ENCODE data around the gene NLGN1. TPM values are rescaled to one million over a fixed set of nuclear protein-coding genes. Genes with fewer than 3 reads are reported as not detected.

Gene NLGN1
- total and polyA plus RNA-seq, 2 of the 13 experiments (the other 11 are each of a cell fraction or from before 2014, with no cell fraction given), result not detected

DNA sequence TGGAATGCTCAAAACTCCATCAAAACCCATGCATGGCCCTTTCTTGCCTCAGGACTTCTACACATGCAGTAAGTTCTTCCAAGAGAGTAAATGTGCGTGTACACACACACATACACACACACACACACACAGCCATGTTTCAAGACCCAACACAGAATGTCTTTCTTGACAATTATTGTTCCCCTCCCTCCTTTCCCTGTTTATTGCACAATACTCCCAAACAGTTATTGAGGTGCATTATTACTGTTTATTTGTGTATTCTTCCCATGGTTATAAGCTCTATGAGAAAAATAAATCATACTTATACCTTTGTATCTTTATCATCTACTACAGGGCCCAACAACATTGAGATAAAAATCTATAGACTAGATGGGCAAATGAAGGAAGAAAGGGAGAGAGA, 937.8 kb downstream of the NLGN1 start:
- in situ Hi-C loops (cut with HindIII; ENCODE audit: extremely low pct_ligation_motif_present, low pct_unique_long_range_greater_than_20kb) (no loop called here), intact Hi-C loops (cut with micrococcal nuclease; ENCODE audit: unreplicated experiment) (no loop called here)
- CTCF ChIA-PET (ENCODE audit: low intra/inter-chr PET ratio, low total read pairs), result no interaction called here
- H4K20me1 ChIP-seq (ENCODE audit: insufficient read depth, low read length), result no peaks in the 10 kb centered on the region
- H3K27me3 ChIP-seq (ENCODE audit: control insufficient read depth in 1 of 2, insufficient read depth in 2 of 2, low read length in 2 of 2), result no peaks in the 10 kb centered on the region
- DNase-seq (ENCODE audit: low spot score) (no peak), FAIRE-seq (no peak), ATAC-seq (no peak)
- H3K9me3 ChIP-seq (ENCODE audit: low read length), result no peaks in the 10 kb centered on the region; the same call in 1 of the 2 replicates
- no peak overlapping the region for H3K9ac ChIP-seq (ENCODE audit: insufficient read depth, low read depth, low read length)
- peak; percentile 61; the same call in 1 of the 2 replicates for TF ChIP-seq CEBPB (IDR thresholded peaks at IDR 0.05; ENCODE audit: borderline replicate concordance, low read depth, low read length)
- TF ChIP-seq, protein P1, sequence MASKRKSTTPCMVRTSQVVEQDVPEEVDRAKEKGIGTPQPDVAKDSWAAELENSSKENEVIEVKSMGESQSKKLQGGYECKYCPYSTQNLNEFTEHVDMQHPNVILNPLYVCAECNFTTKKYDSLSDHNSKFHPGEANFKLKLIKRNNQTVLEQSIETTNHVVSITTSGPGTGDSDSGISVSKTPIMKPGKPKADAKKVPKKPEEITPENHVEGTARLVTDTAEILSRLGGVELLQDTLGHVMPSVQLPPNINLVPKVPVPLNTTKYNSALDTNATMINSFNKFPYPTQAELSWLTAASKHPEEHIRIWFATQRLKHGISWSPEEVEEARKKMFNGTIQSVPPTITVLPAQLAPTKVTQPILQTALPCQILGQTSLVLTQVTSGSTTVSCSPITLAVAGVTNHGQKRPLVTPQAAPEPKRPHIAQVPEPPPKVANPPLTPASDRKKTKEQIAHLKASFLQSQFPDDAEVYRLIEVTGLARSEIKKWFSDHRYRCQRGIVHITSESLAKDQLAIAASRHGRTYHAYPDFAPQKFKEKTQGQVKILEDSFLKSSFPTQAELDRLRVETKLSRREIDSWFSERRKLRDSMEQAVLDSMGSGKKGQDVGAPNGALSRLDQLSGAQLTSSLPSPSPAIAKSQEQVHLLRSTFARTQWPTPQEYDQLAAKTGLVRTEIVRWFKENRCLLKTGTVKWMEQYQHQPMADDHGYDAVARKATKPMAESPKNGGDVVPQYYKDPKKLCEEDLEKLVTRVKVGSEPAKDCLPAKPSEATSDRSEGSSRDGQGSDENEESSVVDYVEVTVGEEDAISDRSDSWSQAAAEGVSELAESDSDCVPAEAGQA (IDR thresholded peaks at IDR 0.05; ENCODE audit: low read depth), result no peak
- TF ChIP-seq, protein P1 (CRISPR knock-in tag; IDR thresholded peaks at IDR 0.05; ENCODE audit: borderline replicate concordance), result no peak
- 0% methylated on average over 1 of the region's 1 CpG for WGBS (ENCODE audit: low lambda C conversion rate)
- H2AFZ ChIP-seq (ENCODE audit: low read length), result no peak overlapping the region
- H3K4me2 ChIP-seq (ENCODE audit: low read depth, low read length), result no peak overlapping the region
- POLR2A ChIA-PET, result no interaction called here
- no peak overlapping the region for H3K27ac ChIP-seq (ENCODE audit: extremely low read length, insufficient read depth, low read length)
- no peak overlapping the region for H3K4me3 ChIP-seq (replicated peaks in 1 of 3; ENCODE audit: insufficient read depth in 1 of 3, low read depth in 2 of 3, low read length in 3 of 3)
- H3K36me3 ChIP-seq (replicated peaks in 1 of 2; ENCODE audit: control insufficient read depth in 1 of 2, insufficient read depth in 2 of 2, low read length in 2 of 2), result no peaks in the 10 kb centered on the region
- no peaks in the 10 kb centered on the region for H3K4me1 ChIP-seq (ENCODE audit: insufficient read depth, low read length)
- no TSS peak for BruUV-seq (replicated peaks)
- H3K79me2 ChIP-seq (ENCODE audit: insufficient read depth, low read length), result no peaks in the 10 kb centered on the region
